ENCODE results near the gene MAGEC2. TPM values are rescaled to one million over a fixed set of nuclear protein-coding genes. Genes with fewer than 3 reads are reported as not detected.

MAGEC2 gene
- not detected for total RNA-seq

- no peak within 1 kb of the TSS for H3K4me3 ChIP-seq (ENCODE audit: low read depth, poor library complexity, severe bottlenecking)
- WGBS, 2 donors, result 94% methylated on average over 23 to 25 of the region's 28 CpGs
- intact Hi-C loops (cut with DNase I; ENCODE audit: low total_unique reads), result no loop called here
- TF ChIP-seq POLR2A (IDR thresholded peaks at IDR 0.05) (no peak), CTCF (IDR thresholded peaks at IDR 0.05) (no peak)
- DNase-seq (ENCODE audit: low spot score in 2 of 2), result no peak
These were observed at the start of gene MAGEC2 for GRCh38 chrX:142204522-142205433. MAGEC2 (minus strand) TSS chrX:142205290; CDS start chrX:142203987, 1,303 bp downstream.

- no peak overlapping the region for H3K4me3 ChIP-seq (ENCODE audit: low read depth, poor library complexity, severe bottlenecking)
- no peak for TF ChIP-seq CTCF (IDR thresholded peaks at IDR 0.05)
- no peak for TF ChIP-seq POLR2A (IDR thresholded peaks at IDR 0.05)
- intact Hi-C loops (cut with DNase I; ENCODE audit: low total_unique reads), result no loop called here
- DNase-seq (ENCODE audit: low spot score in 2 of 2), result no peak
- 41 to 76% methylated on average over 4 of the region's 4 CpGs for WGBS, 2 donors
These were observed 46.6 kb upstream of the MAGEC2 start for GRCh38 chrX:142251680-142252079.

- intact Hi-C loops (cut with DNase I; ENCODE audit: low total_unique reads), result no loop called here
- DNase-seq (ENCODE audit: low spot score in 2 of 2), result no peak
- WGBS, 2 donors, result 68 to 70% methylated on average over 4 of the region's 4 CpGs
- TF ChIP-seq CTCF (IDR thresholded peaks at IDR 0.05) (no peak), POLR2A (IDR thresholded peaks at IDR 0.05) (no peak)
- H3K4me3 ChIP-seq (ENCODE audit: low read depth, poor library complexity, severe bottlenecking), result no peak overlapping the region
These were observed 46.1 kb upstream of the MAGEC2 start for GRCh38 chrX:142251202-142251601.

GRCh38 chrX:142250502-142250901 lies 45.4 kb upstream of the MAGEC2 start:
- H3K4me3 ChIP-seq (ENCODE audit: low read depth, poor library complexity, severe bottlenecking), result no peak overlapping the region
- no peak for DNase-seq (ENCODE audit: low spot score in 2 of 2)
- TF ChIP-seq CTCF (IDR thresholded peaks at IDR 0.05) (no peak), POLR2A (IDR thresholded peaks at IDR 0.05) (no peak)
- intact Hi-C loops (cut with DNase I; ENCODE audit: low total_unique reads), result no loop called here
- 38 to 58% methylated on average over 4 of the region's 4 CpGs for WGBS, 2 donors

GRCh38 chrX:142249721-142250120 lies 44.6 kb upstream of the MAGEC2 start:
- no peak overlapping the region for H3K4me3 ChIP-seq (ENCODE audit: low read depth, poor library complexity, severe bottlenecking)
- no peak for DNase-seq (ENCODE audit: low spot score in 2 of 2)
- intact Hi-C loops (cut with DNase I; ENCODE audit: low total_unique reads), result no loop called here
- TF ChIP-seq CTCF (IDR thresholded peaks at IDR 0.05), result no peak
- WGBS, 2 donors, result 56 to 58% methylated on average over 3 to 5 of the region's 5 CpGs
